ENCODE measurements around the gene PREB. TPM values are rescaled to one million over a fixed set of nuclear protein-coding genes. Genes with fewer than 3 reads are reported as not detected.
"Not testable (repeated sequence)": the region's sequence is repeated elsewhere in the genome, so short reads cannot be mapped to it uniquely, and the experiment has no call there.

The PREB gene
- total RNA-seq, 2 experiments from 2014 or later: 12.3 to 12.6 TPM

GRCh38 chr2:27118525-27119329 lies 15.7 kb downstream of the PREB start, which contains the start of gene CGREF1:
Gene CGREF1, minus strand, starts transcription at chr2:27119128. Its CDS starts 14,762 bp downstream, at chr2:27104366.
- Mint-ChIP-seq H3K27me3 (peaks cover 33% of the 10 kb centered on the region), H3K36me3 (ENCODE audit: low read depth) (no peaks in the 10 kb centered on the region), H3K27ac (no peak within 1 kb of the TSS), H3K9me3 (no peaks in the 10 kb centered on the region), H3K4me1 (ENCODE audit: low read depth) (peaks cover 18% of the 10 kb centered on the region), H3K4me3 (peak within 1 kb of the TSS; percentile 81)
- Histone ChIP-seq H3K27ac (ENCODE audit: low read depth in 1 of 2, low read length in 2 of 2) (no peak within 1 kb of the TSS), H3K4me3 (ENCODE audit: low read length) (peak within 1 kb of the TSS; percentile 24), H3K4me1 (ENCODE audit: insufficient read depth, low read length) (peaks cover 21% of the 10 kb centered on the region), H3K27me3 (ENCODE audit: control insufficient read depth in 1 of 2, insufficient read depth in 2 of 2, low read length in 2 of 2) (peaks cover 13 to 14% of the 10 kb centered on the region in 2 experiments), H3K36me3 (ENCODE audit: insufficient read depth, low read length) (no peaks in the 10 kb centered on the region), H3K9me3 (ENCODE audit: control insufficient read depth in 1 of 2, insufficient read depth in 1 of 2, low read length in 2 of 2) (peaks cover 0 to 4% of the 10 kb centered on the region in 2 experiments)
- intact Hi-C loops (cut with DNase I, micrococcal nuclease): no loop called here
- POLR2A ChIA-PET: interaction anchor here (0.8 kb wide), 1 partner anchor 47 kb away, joined by 3 read pairs; the partner anchor contains the start of gene OST4
- DNase-seq (peak in 2 of 14 experiments; percentile 25 to 43), ATAC-seq (ENCODE audit: poor library complexity) (no peak)
- CTCF ChIA-PET: no interaction called here
- TF ChIP-seq, protein P1, sequence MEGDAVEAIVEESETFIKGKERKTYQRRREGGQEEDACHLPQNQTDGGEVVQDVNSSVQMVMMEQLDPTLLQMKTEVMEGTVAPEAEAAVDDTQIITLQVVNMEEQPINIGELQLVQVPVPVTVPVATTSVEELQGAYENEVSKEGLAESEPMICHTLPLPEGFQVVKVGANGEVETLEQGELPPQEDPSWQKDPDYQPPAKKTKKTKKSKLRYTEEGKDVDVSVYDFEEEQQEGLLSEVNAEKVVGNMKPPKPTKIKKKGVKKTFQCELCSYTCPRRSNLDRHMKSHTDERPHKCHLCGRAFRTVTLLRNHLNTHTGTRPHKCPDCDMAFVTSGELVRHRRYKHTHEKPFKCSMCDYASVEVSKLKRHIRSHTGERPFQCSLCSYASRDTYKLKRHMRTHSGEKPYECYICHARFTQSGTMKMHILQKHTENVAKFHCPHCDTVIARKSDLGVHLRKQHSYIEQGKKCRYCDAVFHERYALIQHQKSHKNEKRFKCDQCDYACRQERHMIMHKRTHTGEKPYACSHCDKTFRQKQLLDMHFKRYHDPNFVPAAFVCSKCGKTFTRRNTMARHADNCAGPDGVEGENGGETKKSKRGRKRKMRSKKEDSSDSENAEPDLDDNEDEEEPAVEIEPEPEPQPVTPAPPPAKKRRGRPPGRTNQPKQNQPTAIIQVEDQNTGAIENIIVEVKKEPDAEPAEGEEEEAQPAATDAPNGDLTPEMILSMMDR (IDR thresholded peaks at IDR 0.05): no peak

GRCh38 chr2:27117995-27118524 lies 16.4 kb downstream of the PREB start:
- ChIA-PET CTCF (no interaction called here), POLR2A (interaction anchor here (0.8 kb wide), 1 partner anchor 47 kb away, joined by 3 read pairs; the partner anchor contains the start of gene OST4)
- TF ChIP-seq, protein P1 (IDR thresholded peaks at IDR 0.05): no peak
- peaks cover 16% of the 10 kb centered on the region for H3K4me1 ChIP-seq (ENCODE audit: insufficient read depth, low read length)
- DNase-seq (no peak), ATAC-seq (ENCODE audit: poor library complexity) (no peak)
- Mint-ChIP-seq H3K27me3 (peaks cover 33% of the 10 kb centered on the region), H3K36me3 (ENCODE audit: low read depth) (no peaks in the 10 kb centered on the region), H3K27ac (no peak overlapping the region), H3K9me3 (no peaks in the 10 kb centered on the region), H3K4me1 (ENCODE audit: low read depth) (peaks cover 13% of the 10 kb centered on the region), H3K4me3 (peak overlapping the region; percentile 7)
- peaks cover 13 to 14% of the 10 kb centered on the region in 2 experiments for H3K27me3 ChIP-seq (ENCODE audit: control insufficient read depth in 1 of 2, insufficient read depth in 2 of 2, low read length in 2 of 2)
- intact Hi-C loops (cut with DNase I, micrococcal nuclease): no loop called here
- no peaks in the 10 kb centered on the region for H3K36me3 ChIP-seq (ENCODE audit: insufficient read depth, low read length)
- H3K27ac ChIP-seq (ENCODE audit: low read depth in 1 of 2, low read length in 2 of 2): no peak overlapping the region
- peaks cover 0 to 4% of the 10 kb centered on the region in 2 experiments for H3K9me3 ChIP-seq (ENCODE audit: control insufficient read depth in 1 of 2, insufficient read depth in 1 of 2, low read length in 2 of 2)
- no peak overlapping the region for H3K4me3 ChIP-seq (ENCODE audit: low read length)

DNA sequence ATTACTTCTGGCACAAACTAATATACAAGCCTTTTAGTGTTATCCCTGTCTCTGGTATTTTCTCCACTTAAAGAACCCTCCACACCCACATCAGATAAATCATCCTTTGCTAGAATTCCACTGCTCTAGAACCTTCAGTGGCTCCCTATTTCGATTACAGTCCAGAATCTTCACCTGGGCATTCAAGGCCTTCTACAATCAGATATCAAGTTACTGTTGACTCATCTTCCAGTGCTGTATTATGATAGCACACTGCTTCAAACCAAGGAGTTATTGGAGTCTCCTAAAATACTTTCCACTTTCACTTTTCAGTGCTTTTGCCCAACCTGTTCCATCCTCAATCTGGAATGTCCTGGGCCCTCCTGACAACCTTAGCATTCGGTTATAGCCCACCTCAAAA lies 18.9 kb downstream of the PREB start:
- POLR2A ChIA-PET: no interaction called here
- peaks cover 33% of the 10 kb centered on the region for H3K27me3 Mint-ChIP-seq
- no peak for ATAC-seq (ENCODE audit: poor library complexity)
- no peak for DNase-seq
- H3K9me3 ChIP-seq (ENCODE audit: control insufficient read depth in 1 of 2, insufficient read depth in 1 of 2, low read length in 2 of 2): peaks cover 0 to 4% of the 10 kb centered on the region in 2 experiments
- H3K9me3 Mint-ChIP-seq: no peaks in the 10 kb centered on the region
- H3K4me1 Mint-ChIP-seq (ENCODE audit: low read depth): peaks cover 10% of the 10 kb centered on the region
- no peaks in the 10 kb centered on the region for H3K36me3 ChIP-seq (ENCODE audit: insufficient read depth, low read length)
- H3K4me1 ChIP-seq (ENCODE audit: insufficient read depth, low read length): peaks cover 9% of the 10 kb centered on the region
- no peak overlapping the region for H3K4me3 Mint-ChIP-seq
- no peaks in the 10 kb centered on the region for H3K36me3 Mint-ChIP-seq (ENCODE audit: low read depth)
- no peak overlapping the region for H3K4me3 ChIP-seq (ENCODE audit: low read length)
- CTCF ChIA-PET: no interaction called here
- no peak overlapping the region for H3K27ac Mint-ChIP-seq
- intact Hi-C loops (cut with DNase I, micrococcal nuclease): no loop called here
- TF ChIP-seq, protein P1 (IDR thresholded peaks at IDR 0.05): no peak
- H3K27me3 ChIP-seq (ENCODE audit: control insufficient read depth in 1 of 2, insufficient read depth in 2 of 2, low read length in 2 of 2): peaks cover 13 to 14% of the 10 kb centered on the region in 2 experiments
- no peak overlapping the region for H3K27ac ChIP-seq (ENCODE audit: low read depth in 1 of 2, low read length in 2 of 2)

- CTCF ChIA-PET: interaction anchor here (0.6 kb wide), 1 partner anchor 141 kb away, joined by 5 read pairs; no protein-coding TSS in a partner anchor
- not testable (repeated sequence) for H3K4me1 ChIP-seq (ENCODE audit: insufficient read depth, low read length); H3K27ac Mint-ChIP-seq; H3K36me3 ChIP-seq (ENCODE audit: insufficient read depth, low read length); H3K9me3 ChIP-seq (ENCODE audit: control insufficient read depth in 1 of 2, insufficient read depth in 1 of 2, low read length in 2 of 2); H3K9me3 Mint-ChIP-seq; H3K4me1 Mint-ChIP-seq (ENCODE audit: low read depth); H3K27me3 ChIP-seq (ENCODE audit: control insufficient read depth in 1 of 2, insufficient read depth in 2 of 2, low read length in 2 of 2); H3K27ac ChIP-seq (ENCODE audit: low read depth in 1 of 2, low read length in 2 of 2); H3K36me3 Mint-ChIP-seq (ENCODE audit: low read depth); H3K4me3 ChIP-seq (ENCODE audit: low read length); DNase-seq; ATAC-seq (ENCODE audit: poor library complexity); H3K4me3 Mint-ChIP-seq
- intact Hi-C loops (cut with DNase I, micrococcal nuclease): loop anchor here in 1 of 2 experiments (5.0 kb wide), 1 partner anchor 36 kb away; the partner anchor contains the start of gene TCF23
- POLR2A ChIA-PET: interaction anchor here (1.5 kb wide), 1 partner anchor 12 kb away, joined by 6 read pairs; the partner anchor contains the start of gene ABHD1
- H3K27me3 Mint-ChIP-seq: peaks cover 13% of the 10 kb centered on the region
Measured at GRCh38 chr2:27111392-27112078, 22.9 kb downstream of the PREB start.
